ENCODE measurements around the gene NECTIN2. TPM values are rescaled to one million over a fixed set of nuclear protein-coding genes. Genes with fewer than 3 reads are reported as not detected.

The NECTIN2 gene
- total RNA-seq, 1 experiment from 2014 or later, result 104 TPM

DNA sequence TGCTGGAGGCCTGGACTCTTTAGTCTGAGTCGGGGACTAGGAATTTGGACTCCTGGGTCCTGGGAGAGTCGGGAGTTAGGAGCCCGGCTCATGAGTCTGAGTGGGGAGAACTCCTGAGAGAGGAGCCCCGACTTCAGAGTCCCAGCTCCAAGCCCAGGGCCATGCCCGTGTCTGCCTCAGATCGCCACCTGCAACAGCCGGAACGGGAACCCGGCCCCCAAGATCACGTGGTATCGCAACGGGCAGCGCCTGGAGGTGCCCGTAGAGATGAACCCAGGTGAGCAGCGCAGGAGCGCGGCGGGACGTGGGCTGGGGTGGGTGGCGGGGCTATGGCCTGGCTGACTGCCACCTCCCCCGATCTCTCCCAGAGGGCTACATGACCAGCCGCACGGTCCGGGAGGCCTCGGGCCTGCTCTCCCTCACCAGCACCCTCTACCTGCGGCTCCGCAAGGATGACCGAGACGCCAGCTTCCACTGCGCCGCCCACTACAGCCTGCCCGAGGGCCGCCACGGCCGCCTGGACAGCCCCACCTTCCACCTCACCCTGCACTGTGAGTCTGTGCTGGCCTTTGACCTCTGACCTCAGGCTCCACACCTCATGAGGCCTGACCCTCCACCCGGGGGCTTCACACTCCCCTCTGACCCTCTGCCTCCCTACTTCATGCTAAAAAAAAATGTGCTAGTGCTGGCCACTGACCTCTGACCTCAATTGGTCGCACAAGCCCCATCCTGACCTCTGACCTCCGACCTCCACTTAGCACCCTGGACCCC is 32.8 kb upstream of the NECTIN2 start:
- POLR2A ChIA-PET, result no interaction called here
- H3K9me3 ChIP-seq (ENCODE audit: control insufficient read depth, insufficient read depth, low read depth, low read length), result no peaks in the 10 kb centered on the region
- TF ChIP-seq POLR2AphosphoS5 (IDR thresholded peaks at IDR 0.05; ENCODE audit: low read depth, low read length), result no peak
- no peak for TF ChIP-seq SIN3A (IDR thresholded peaks at IDR 0.05; ENCODE audit: borderline replicate concordance, insufficient read depth, low read depth, low read length)
- TF ChIP-seq, protein P1, sequence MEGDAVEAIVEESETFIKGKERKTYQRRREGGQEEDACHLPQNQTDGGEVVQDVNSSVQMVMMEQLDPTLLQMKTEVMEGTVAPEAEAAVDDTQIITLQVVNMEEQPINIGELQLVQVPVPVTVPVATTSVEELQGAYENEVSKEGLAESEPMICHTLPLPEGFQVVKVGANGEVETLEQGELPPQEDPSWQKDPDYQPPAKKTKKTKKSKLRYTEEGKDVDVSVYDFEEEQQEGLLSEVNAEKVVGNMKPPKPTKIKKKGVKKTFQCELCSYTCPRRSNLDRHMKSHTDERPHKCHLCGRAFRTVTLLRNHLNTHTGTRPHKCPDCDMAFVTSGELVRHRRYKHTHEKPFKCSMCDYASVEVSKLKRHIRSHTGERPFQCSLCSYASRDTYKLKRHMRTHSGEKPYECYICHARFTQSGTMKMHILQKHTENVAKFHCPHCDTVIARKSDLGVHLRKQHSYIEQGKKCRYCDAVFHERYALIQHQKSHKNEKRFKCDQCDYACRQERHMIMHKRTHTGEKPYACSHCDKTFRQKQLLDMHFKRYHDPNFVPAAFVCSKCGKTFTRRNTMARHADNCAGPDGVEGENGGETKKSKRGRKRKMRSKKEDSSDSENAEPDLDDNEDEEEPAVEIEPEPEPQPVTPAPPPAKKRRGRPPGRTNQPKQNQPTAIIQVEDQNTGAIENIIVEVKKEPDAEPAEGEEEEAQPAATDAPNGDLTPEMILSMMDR (IDR thresholded peaks at IDR 0.05), result no peak
- TF ChIP-seq, protein P2, sequence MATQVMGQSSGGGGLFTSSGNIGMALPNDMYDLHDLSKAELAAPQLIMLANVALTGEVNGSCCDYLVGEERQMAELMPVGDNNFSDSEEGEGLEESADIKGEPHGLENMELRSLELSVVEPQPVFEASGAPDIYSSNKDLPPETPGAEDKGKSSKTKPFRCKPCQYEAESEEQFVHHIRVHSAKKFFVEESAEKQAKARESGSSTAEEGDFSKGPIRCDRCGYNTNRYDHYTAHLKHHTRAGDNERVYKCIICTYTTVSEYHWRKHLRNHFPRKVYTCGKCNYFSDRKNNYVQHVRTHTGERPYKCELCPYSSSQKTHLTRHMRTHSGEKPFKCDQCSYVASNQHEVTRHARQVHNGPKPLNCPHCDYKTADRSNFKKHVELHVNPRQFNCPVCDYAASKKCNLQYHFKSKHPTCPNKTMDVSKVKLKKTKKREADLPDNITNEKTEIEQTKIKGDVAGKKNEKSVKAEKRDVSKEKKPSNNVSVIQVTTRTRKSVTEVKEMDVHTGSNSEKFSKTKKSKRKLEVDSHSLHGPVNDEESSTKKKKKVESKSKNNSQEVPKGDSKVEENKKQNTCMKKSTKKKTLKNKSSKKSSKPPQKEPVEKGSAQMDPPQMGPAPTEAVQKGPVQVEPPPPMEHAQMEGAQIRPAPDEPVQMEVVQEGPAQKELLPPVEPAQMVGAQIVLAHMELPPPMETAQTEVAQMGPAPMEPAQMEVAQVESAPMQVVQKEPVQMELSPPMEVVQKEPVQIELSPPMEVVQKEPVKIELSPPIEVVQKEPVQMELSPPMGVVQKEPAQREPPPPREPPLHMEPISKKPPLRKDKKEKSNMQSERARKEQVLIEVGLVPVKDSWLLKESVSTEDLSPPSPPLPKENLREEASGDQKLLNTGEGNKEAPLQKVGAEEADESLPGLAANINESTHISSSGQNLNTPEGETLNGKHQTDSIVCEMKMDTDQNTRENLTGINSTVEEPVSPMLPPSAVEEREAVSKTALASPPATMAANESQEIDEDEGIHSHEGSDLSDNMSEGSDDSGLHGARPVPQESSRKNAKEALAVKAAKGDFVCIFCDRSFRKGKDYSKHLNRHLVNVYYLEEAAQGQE (IDR thresholded peaks at IDR 0.05; ENCODE audit: insufficient read depth in 1 of 2, low read depth in 2 of 2, low read length in 1 of 2), result no peak
- no peak for TF ChIP-seq TCF7L2 (IDR thresholded peaks at IDR 0.05; ENCODE audit: low read depth, low read length)
- H3K4me3 ChIP-seq (ENCODE audit: low read depth in 2 of 2, low read length in 2 of 2), result no peak overlapping the region
- ATAC-seq, result no peak
- intact Hi-C loops (cut with micrococcal nuclease; ENCODE audit: unreplicated experiment) (no loop called here), in situ Hi-C loops (cut with HindIII; ENCODE audit: low pct_unique_long_range_greater_than_20kb, low sequenced_read_pairs) (no loop called here)
- H3K4me1 ChIP-seq (ENCODE audit: control insufficient read depth, insufficient read depth, low read length), result peaks cover 2% of the 10 kb centered on the region; the same call in 1 of the 2 replicates
- BruUV-seq (replicated peaks), result no TSS peak
- no peaks in the 10 kb centered on the region for H3K36me3 ChIP-seq (ENCODE audit: control insufficient read depth, insufficient read depth, low read length)
- no peak overlapping the region for H3K27ac ChIP-seq (ENCODE audit: low read length)
- no peak for DNase-seq (ENCODE audit: low read depth, low spot score)
- CTCF ChIA-PET, result interaction anchor here (0.6 kb wide), 2 partner anchors 16 to 70 kb away, joined by 3 to 4 read pairs; no protein-coding TSS in a partner anchor
- no peaks in the 10 kb centered on the region for H3K27me3 ChIP-seq (ENCODE audit: control insufficient read depth, insufficient read depth, low read length)

DNA sequence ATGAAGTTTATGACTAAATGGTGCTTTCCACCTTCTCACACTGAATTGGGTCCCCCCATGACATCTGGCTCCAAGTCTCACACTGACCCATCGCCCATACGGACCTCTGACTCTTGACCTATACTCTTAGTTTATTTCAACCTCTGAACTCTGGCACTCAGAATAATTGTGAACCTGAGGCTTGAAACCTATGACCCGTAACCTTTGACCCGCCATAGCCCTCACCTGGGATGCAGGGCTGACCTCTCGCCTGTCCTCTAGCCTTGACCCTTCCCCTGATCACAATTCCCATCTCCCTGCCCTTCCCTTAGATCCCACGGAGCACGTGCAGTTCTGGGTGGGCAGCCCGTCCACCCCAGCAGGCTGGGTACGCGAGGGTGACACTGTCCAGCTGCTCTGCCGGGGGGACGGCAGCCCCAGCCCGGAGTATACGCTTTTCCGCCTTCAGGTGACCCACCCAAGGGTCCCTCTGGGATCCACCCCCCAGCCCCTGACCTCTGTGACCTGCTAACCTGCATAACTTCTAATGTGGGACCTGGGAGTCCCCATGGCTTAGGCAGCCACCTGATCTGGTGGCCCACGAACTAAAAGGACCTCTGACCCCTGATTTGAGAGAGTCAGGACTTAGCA is 32.1 kb upstream of the NECTIN2 start:
- in situ Hi-C loops (cut with HindIII; ENCODE audit: low pct_unique_long_range_greater_than_20kb, low sequenced_read_pairs), result no loop called here
- TF ChIP-seq TCF7L2 (IDR thresholded peaks at IDR 0.05; ENCODE audit: low read depth, low read length) (no peak), SIN3A (IDR thresholded peaks at IDR 0.05; ENCODE audit: borderline replicate concordance, insufficient read depth, low read depth, low read length) (no peak), POLR2AphosphoS5 (IDR thresholded peaks at IDR 0.05; ENCODE audit: low read depth, low read length) (no peak)
- TF ChIP-seq, protein P1 (IDR thresholded peaks at IDR 0.05), result no peak
- TF ChIP-seq, protein P2 (IDR thresholded peaks at IDR 0.05; ENCODE audit: insufficient read depth in 1 of 2, low read depth in 2 of 2, low read length in 1 of 2), result no peak

More for the DNA sequence above, 32.1 kb upstream of the NECTIN2 start:
- ChIA-PET POLR2A (no interaction called here), CTCF (no interaction called here)
- Histone ChIP-seq H3K27ac (ENCODE audit: low read length) (no peak overlapping the region), H3K36me3 (ENCODE audit: control insufficient read depth, insufficient read depth, low read length) (no peaks in the 10 kb centered on the region), H3K4me3 (ENCODE audit: low read depth in 2 of 2, low read length in 2 of 2) (no peak overlapping the region), H3K27me3 (ENCODE audit: control insufficient read depth, insufficient read depth, low read length) (no peaks in the 10 kb centered on the region), H3K4me1 (ENCODE audit: control insufficient read depth, insufficient read depth, low read length) (no peaks in the 10 kb centered on the region), H3K9me3 (ENCODE audit: control insufficient read depth, insufficient read depth, low read depth, low read length) (no peaks in the 10 kb centered on the region)
- no peak for ATAC-seq
- DNase-seq (ENCODE audit: low read depth, low spot score), result no peak
- intact Hi-C loops (cut with micrococcal nuclease; ENCODE audit: unreplicated experiment), result no loop called here
- no TSS peak for BruUV-seq (replicated peaks)
